DOHH2 (cell line): ENCODE data around the gene C2CD3.

Experiments used
- H3F3A ChIP-seq: fragments of 200-600 bp; sonication (generic), shearing (Covaris generic); 2 replicates; pipeline ENCODE4 v1.6.0; 2016; ENCODE audit warnings: antibody characterized with exemption, mild to moderate bottlenecking; ENCODE audit not compliant: control insufficient read depth, insufficient read depth
- H3K27ac ChIP-seq: fragments of 200-600 bp; sonication (generic); 2 replicates; pipeline ENCODE4 v1.5.1; 2014; ENCODE audit warnings: low read depth, mild to moderate bottlenecking, low read length, moderate library complexity
- H3K27me3 ChIP-seq: fragments of 200-600 bp; sonication (generic); 2 replicates; pipeline ENCODE4 v1.6.1; 2014; ENCODE audit warnings: mild to moderate bottlenecking, low read length, mixed read lengths; ENCODE audit not compliant: control insufficient read depth
- H3K36me3 ChIP-seq: fragments of 200-600 bp; sonication (generic); 2 replicates; pipeline ENCODE4 v1.6.1; 2014; ENCODE audit warnings: mild to moderate bottlenecking, low read length, moderate library complexity, mixed read lengths; ENCODE audit not compliant: control insufficient read depth
- H3K4me1 ChIP-seq: fragments of 200-600 bp; sonication (generic); 2 replicates; pipeline ENCODE4 v1.6.1; 2014; ENCODE audit warnings: mild to moderate bottlenecking, low read length, mixed read lengths; ENCODE audit not compliant: control insufficient read depth
- H3K4me2 ChIP-seq: fragments of 200-600 bp; sonication (generic); 2 replicates; pipeline ENCODE4 v1.6.0; 2014; ENCODE audit warnings: mild to moderate bottlenecking, low read length, moderate library complexity
- H3K4me3 ChIP-seq: fragments of 200-600 bp; sonication (generic); 2 replicates; pipeline ENCODE4 v1.5.1; 2014; ENCODE audit warnings: mild to moderate bottlenecking, low read length, mixed read lengths
- H3K79me2 ChIP-seq: fragments of 200-600 bp; sonication (generic); 2 replicates; pipeline ENCODE4 v1.6.1; 2014; ENCODE audit warnings: mild to moderate bottlenecking, low read length, mixed read lengths; ENCODE audit not compliant: control insufficient read depth
- H3K9me2 ChIP-seq: fragments of 200-600 bp; sonication (generic); replicated peaks from 2 replicates; pipeline ENCODE4 v1.6.1; 2014; ENCODE audit warnings: mild to moderate bottlenecking, low read length, mixed read lengths; ENCODE audit not compliant: control insufficient read depth
- H3K9me3 ChIP-seq: fragments of 200-600 bp; sonication (generic); 2 replicates; pipeline ENCODE4 v1.6.1; 2014; ENCODE audit warnings: antibody characterized with exemption, low read length, mixed read lengths; ENCODE audit not compliant: control insufficient read depth, insufficient read depth
- H4K20me1 ChIP-seq: fragments of 200-600 bp; sonication (generic); 2 replicates; pipeline ENCODE4 v1.6.0; 2014; ENCODE audit warnings: low read depth, mild to moderate bottlenecking, antibody characterized with exemption, low read length, moderate library complexity; ENCODE audit not compliant: control insufficient read depth, insufficient read depth
- CTCF ChIP-seq: fragments of 200-600 bp; sonication (generic); IDR thresholded peaks from one replicate; pipeline ENCODE4 v1.5.1; 2014; ENCODE audit warnings: antibody characterized with exemption, mild to moderate bottlenecking, low read depth, low read length; ENCODE audit not compliant: poor library complexity, severe bottlenecking
- EZH2phosphoT487 ChIP-seq: fragments of 200-600 bp; sonication (generic); IDR thresholded peaks from 2 replicates; pipeline ENCODE4 v1.6.1; 2017; ENCODE audit warnings: borderline replicate concordance, mild to moderate bottlenecking, antibody characterized with exemption, low read length, moderate library complexity, mixed read lengths

Gene C2CD3

GRCh38 chr11:74162681-74163467, 7.9 kb downstream of the C2CD3 start:
- no peak overlapping the region for H3K4me2 ChIP-seq
- H3K36me3 ChIP-seq: peaks cover 67% of the 10 kb centered on the region
- no peaks in the 10 kb centered on the region for H3K4me1 ChIP-seq
- H3K79me2 ChIP-seq: peaks cover 33% of the 10 kb centered on the region
- H3K27me3 ChIP-seq: no peaks in the 10 kb centered on the region
- H3K9me3 ChIP-seq: no peaks in the 10 kb centered on the region
- H3F3A ChIP-seq: peaks cover 4% of the 10 kb centered on the region; the same call in 1 of the 2 replicates
- H4K20me1 ChIP-seq: no peaks in the 10 kb centered on the region
- no peaks in the 10 kb centered on the region for H3K9me2 ChIP-seq
- no peak for TF ChIP-seq EZH2phosphoT487
- TF ChIP-seq CTCF: no peak
- no peak overlapping the region for H3K27ac ChIP-seq
- no peak overlapping the region for H3K4me3 ChIP-seq

- H3F3A ChIP-seq: peaks cover 4% of the 10 kb centered on the region; the same call in 1 of the 2 replicates
- H3K36me3 ChIP-seq: peaks cover 49% of the 10 kb centered on the region
- no peaks in the 10 kb centered on the region for H3K27me3 ChIP-seq
- H3K79me2 ChIP-seq: peaks cover 36% of the 10 kb centered on the region
- no peaks in the 10 kb centered on the region for H3K4me1 ChIP-seq
- no peak overlapping the region for H3K4me2 ChIP-seq
- H3K9me3 ChIP-seq: no peaks in the 10 kb centered on the region
- no peaks in the 10 kb centered on the region for H4K20me1 ChIP-seq
- H3K4me3 ChIP-seq: no peak overlapping the region
- H3K27ac ChIP-seq: no peak overlapping the region
- no peaks in the 10 kb centered on the region for H3K9me2 ChIP-seq
- TF ChIP-seq EZH2phosphoT487 (no peak), CTCF (no peak)
These were observed 11.2 kb downstream of the C2CD3 start for GRCh38 chr11:74159642-74160041.

- Histone ChIP-seq H3F3A (no peaks in the 10 kb centered on the region), H3K9me3 (no peaks in the 10 kb centered on the region), H3K4me1 (no peaks in the 10 kb centered on the region), H3K79me2 (peaks cover 30% of the 10 kb centered on the region), H3K27ac (no peak overlapping the region), H4K20me1 (no peaks in the 10 kb centered on the region), H3K4me3 (no peak overlapping the region), H3K4me2 (no peak overlapping the region), H3K27me3 (no peaks in the 10 kb centered on the region), H3K36me3 (peaks cover 31% of the 10 kb centered on the region), H3K9me2 (no peaks in the 10 kb centered on the region)
- TF ChIP-seq EZH2phosphoT487: no peak
- TF ChIP-seq CTCF: no peak
These were observed 13.6 kb downstream of the C2CD3 start for GRCh38 chr11:74157169-74157568.
